Motor neuron (in vitro differentiated cells): ENCODE results near the gene BCKDHB. TPM values are rescaled to one million over a fixed set of nuclear protein-coding genes. Genes with fewer than 3 reads are reported as not detected.
A peak's percentile ranks its signal among the peaks of the same experiment; 100 is the strongest.
"Not testable (repeated sequence)": the region's sequence is repeated elsewhere in the genome, so short reads cannot be mapped to it uniquely, and the experiment has no call there.

Experiments
- ATAC-seq, 8 experiments: fragments of 200-7000 bp; cut with Tn5 transposase; replicated peaks in 6 of 8; 2 replicates each; pipeline ENCODE4 v1.8.0; 2021; ENCODE audit warnings: mild to moderate bottlenecking in 8 of 8, moderate library complexity in 8 of 8
- H3K27ac ChIP-seq, 2 donors: fragments of 250-450 bp; sonication (Bioruptor Pico); 2 replicates each; pipeline ENCODE4 v1.9.0; 2021; ENCODE audit warnings: antibody characterized with exemption in 2 of 2, mild to moderate bottlenecking in 2 of 2, moderate library complexity in 1 of 2
- H3K4me1 ChIP-seq, 2 donors: fragments of 250-450 bp; sonication (Bioruptor Pico); replicated peaks in 1 of 2; 2 replicates each; pipeline ENCODE4 v1.6.1; 2021; ENCODE audit warnings: antibody characterized with exemption in 2 of 2, mild to moderate bottlenecking in 2 of 2, moderate library complexity in 1 of 2
- H3K4me3 ChIP-seq, 5 donors: fragments of 250-450 bp; sonication (Bioruptor Pico); 2 replicates each; pipeline ENCODE4 v1.9.0; 2021; ENCODE audit warnings: antibody characterized with exemption in 5 of 5, mild to moderate bottlenecking in 5 of 5, moderate library complexity in 4 of 5
- WGBS, 10 experiments: fragments of 450-650 bp; shearing (Covaris generic); methylation state at CpG; one replicate each; pipeline ENCODE4 v1.0.0; 2022; 5-methylcytosine and 5-hydroxymethylcytosine counted together
- in situ Hi-C, 9 experiments: fragments of 400-800 bp; cut with MboI; loops; one replicate each; pipeline ENCODE4 v1.15.0; 2021; ENCODE audit warnings: low sequenced_read_pairs in 9 of 9, low pct_unique_long_range_greater_than_20kb in 2 of 9; ENCODE audit not compliant: unreplicated experiment in 9 of 9
- total RNA-seq, 8 experiments: library from RNA; unstranded; fragments of 300-600 nt; gene quantifications; 2 replicates each; pipeline versions ENCODE4 v1.2.3 to v1.2.4, GENCODE V29; 2022

The BCKDHB gene
- total RNA-seq, 8 experiments from 2014 or later: 7.5 to 37.2 (median 10.4) TPM

- in situ Hi-C loops: loop anchor here in 2 of 9 experiments (25.0 kb wide), 2 partner anchors 472 to 1822 kb away; no protein-coding TSS in a partner anchor
- 43 to 100% (median 100%) methylated on average over 1 of the region's 1 CpG; no CpG with 5 or more reads in 5 of the 10 experiments for whole genome bisulfite sequencing, 10 experiments
- H3K4me3 ChIP-seq: no peak overlapping the region
Observed at GRCh38 chr6:80215063-80215462, 108.6 kb downstream of the BCKDHB start.

GRCh38 chr6:80217794-80218193 lies 111.3 kb downstream of the BCKDHB start:
- peak in 6 of 8 experiments; percentile 30 to 58 (median 48) for ATAC-seq

More at GRCh38 chr6:80215063-80215462, 108.6 kb downstream of the BCKDHB start:
- Histone ChIP-seq H3K27ac (no peak overlapping the region), H3K4me1 (peaks cover 0 to 5% of the 10 kb centered on the region in 2 donors)
- ATAC-seq: no peak

GRCh38 chr6:80223743-80224212 lies 117.3 kb downstream of the BCKDHB start:
- 24 to 100% (median 93%) methylated on average over 1 to 3 of the region's 3 CpGs; no CpG with 5 or more reads in 2 of the 10 experiments for WGBS, 10 experiments
- H3K4me1 ChIP-seq: no peaks in the 10 kb centered on the region
- ATAC-seq: no peak
- H3K4me3 ChIP-seq: no peak overlapping the region
- H3K27ac ChIP-seq: no peak overlapping the region
- in situ Hi-C loops: loop anchor here in 2 of 9 experiments (25.0 kb wide), 2 partner anchors 464 to 1814 kb away; no protein-coding TSS in a partner anchor

More at GRCh38 chr6:80217794-80218193, 111.3 kb downstream of the BCKDHB start:
- H3K4me1 ChIP-seq: peaks cover 0 to 5% of the 10 kb centered on the region in 2 donors
- no peak overlapping the region for H3K27ac ChIP-seq
- 20 to 100% (median 80%) methylated on average over 2 to 6 of the region's 6 CpGs for whole genome bisulfite sequencing, 10 experiments
- in situ Hi-C loops: loop anchor here in 2 of 9 experiments (25.0 kb wide), 2 partner anchors 470 to 1820 kb away; no protein-coding TSS in a partner anchor
- H3K4me3 ChIP-seq: no peak overlapping the region

GRCh38 chr6:80226151-80226550 lies 119.7 kb downstream of the BCKDHB start:
- no peak overlapping the region for H3K4me3 ChIP-seq
- in situ Hi-C loops: no loop called here
- 59 to 100% (median 94%) methylated on average over 1 to 3 of the region's 3 CpGs; no CpG with 5 or more reads in 1 of the 10 experiments for WGBS, 10 experiments
- ATAC-seq: no peak
- no peaks in the 10 kb centered on the region for H3K4me1 ChIP-seq
- H3K27ac ChIP-seq: no peak overlapping the region

GRCh38 chr6:80226699-80227098 lies 120.2 kb downstream of the BCKDHB start:
- in situ Hi-C loops: no loop called here
- Histone ChIP-seq H3K4me1 (no peaks in the 10 kb centered on the region), H3K27ac (no peak overlapping the region), H3K4me3 (no peak overlapping the region)
- ATAC-seq: no peak
- 71 to 100% (median 100%) methylated on average over 1 to 5 of the region's 5 CpGs; no CpG with 5 or more reads in 2 of the 10 experiments for WGBS, 10 experiments

GRCh38 chr6:80227545-80228105 lies 121.2 kb downstream of the BCKDHB start:
- in situ Hi-C loops: no loop called here
- no peaks in the 10 kb centered on the region for H3K4me1 ChIP-seq
- 72 to 100% (median 98%) methylated on average over 1 to 2 of the region's 2 CpGs for WGBS, 10 experiments

GRCh38 chr6:80233262-80233661 lies 126.8 kb downstream of the BCKDHB start:
- WGBS, 10 experiments: 67 to 100% (median 97%) methylated on average over 1 of the region's 1 CpG; no CpG with 5 or more reads in 2 of the 10 experiments

More at GRCh38 chr6:80227545-80228105, 121.2 kb downstream of the BCKDHB start:
- H3K4me3 ChIP-seq: no peak overlapping the region
- no peak overlapping the region for H3K27ac ChIP-seq
- no peak for ATAC-seq

GRCh38 chr6:80233958-80234357 lies 127.5 kb downstream of the BCKDHB start:
- no peak overlapping the region for H3K4me3 ChIP-seq
- in situ Hi-C loops: no loop called here
- ATAC-seq: peak in 4 of 8 experiments; percentile 22 to 50 (median 32)
- peaks cover 0 to 4% of the 10 kb centered on the region in 2 donors for H3K4me1 ChIP-seq
- WGBS, 10 experiments: 67 to 100% (median 85%) methylated on average over 1 to 5 of the region's 5 CpGs; no CpG with 5 or more reads in 1 of the 10 experiments
- H3K27ac ChIP-seq: no peak overlapping the region

More at GRCh38 chr6:80233262-80233661, 126.8 kb downstream of the BCKDHB start:
- Histone ChIP-seq H3K4me3 (no peak overlapping the region), H3K27ac (no peak overlapping the region), H3K4me1 (peaks cover 0 to 4% of the 10 kb centered on the region in 2 donors)
- in situ Hi-C loops: no loop called here
- no peak for ATAC-seq

GRCh38 chr6:80234401-80234800 lies 127.9 kb downstream of the BCKDHB start:
- H3K27ac ChIP-seq: no peak overlapping the region
- ATAC-seq: peak; percentile 27 to 94 (median 68)
- WGBS, 10 experiments: 0 to 100% (median 62%) methylated on average over 1 to 2 of the region's 2 CpGs; no CpG with 5 or more reads in 1 of the 10 experiments

GRCh38 chr6:80234908-80235307 lies 128.4 kb downstream of the BCKDHB start:
- ATAC-seq: peak in 1 of 8 experiments; percentile 15

More at GRCh38 chr6:80234401-80234800, 127.9 kb downstream of the BCKDHB start:
- in situ Hi-C loops: no loop called here
- H3K4me1 ChIP-seq: peaks cover 0 to 4% of the 10 kb centered on the region in 2 donors
- no peak overlapping the region for H3K4me3 ChIP-seq

GRCh38 chr6:80235647-80236046 lies 129.2 kb downstream of the BCKDHB start:
- Histone ChIP-seq H3K4me1 (peaks cover 0 to 4% of the 10 kb centered on the region in 2 donors), H3K4me3 (no peak overlapping the region), H3K27ac (no peak overlapping the region)
- ATAC-seq: no peak
- in situ Hi-C loops: no loop called here
- WGBS, 10 experiments: 40 to 100% (median 67%) methylated on average over 1 of the region's 1 CpG; no CpG with 5 or more reads in 4 of the 10 experiments

More at GRCh38 chr6:80234908-80235307, 128.4 kb downstream of the BCKDHB start:
- H3K4me3 ChIP-seq: no peak overlapping the region
- in situ Hi-C loops: no loop called here
- WGBS, 10 experiments: 67 to 100% (median 100%) methylated on average over 1 of the region's 1 CpG; no CpG with 5 or more reads in 3 of the 10 experiments
- H3K4me1 ChIP-seq: peaks cover 0 to 4% of the 10 kb centered on the region in 2 donors
- H3K27ac ChIP-seq: no peak overlapping the region

- H3K27ac ChIP-seq, H3K4me3 ChIP-seq, ATAC-seq, in situ Hi-C loops, H3K4me1 ChIP-seq: not testable (repeated sequence)
- 89 to 100% (median 90%) methylated on average over 1 to 2 of the region's 2 CpGs; no CpG with 5 or more reads in 7 of the 10 experiments for WGBS, 10 experiments
Observed at GRCh38 chr6:80238754-80239153, 132.3 kb downstream of the BCKDHB start.

- WGBS, 10 experiments: 50 to 77% (median 59%) methylated on average over 2 of the region's 2 CpGs
- H3K4me3 ChIP-seq: no peak overlapping the region
- no peak overlapping the region for H3K27ac ChIP-seq
- H3K4me1 ChIP-seq: no peaks in the 10 kb centered on the region
- in situ Hi-C loops: no loop called here
- no peak for ATAC-seq
Observed at GRCh38 chr6:80245043-80245442, 138.6 kb downstream of the BCKDHB start.
